Stromal cell of bone marrow (primary cell): ENCODE measurements around the gene CCNY.

Source experiments
- DNase-seq: peaks from one replicate; pipeline ENCODE4 v3.0.0-alpha.2; 2012; ENCODE audit warnings: low read depth

CCNY gene

DNA sequence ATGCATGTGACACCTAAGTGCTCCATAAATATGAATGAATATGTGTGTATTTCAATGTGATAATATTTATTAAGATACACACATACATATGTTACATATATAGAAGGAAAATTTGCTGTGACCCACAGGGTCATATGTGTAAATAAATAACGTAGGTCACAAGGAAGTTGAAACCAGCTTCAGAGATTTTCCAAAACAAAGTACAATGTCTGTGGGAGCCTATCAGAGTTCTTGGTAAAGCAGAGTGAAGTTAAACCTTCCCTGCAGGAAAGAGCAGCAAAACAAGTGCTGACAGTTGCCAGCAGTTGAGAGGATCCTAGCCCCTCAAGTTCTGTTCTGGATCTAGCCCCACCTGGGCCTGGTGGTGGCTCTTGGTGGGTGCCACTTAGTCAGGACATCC lies 91.2 kb downstream of the CCNY start:
- no peak for DNase-seq

- DNase-seq, result no peak
Observed at GRCh38 chr10:35428521-35428920, 92.2 kb downstream of the CCNY start.

DNA sequence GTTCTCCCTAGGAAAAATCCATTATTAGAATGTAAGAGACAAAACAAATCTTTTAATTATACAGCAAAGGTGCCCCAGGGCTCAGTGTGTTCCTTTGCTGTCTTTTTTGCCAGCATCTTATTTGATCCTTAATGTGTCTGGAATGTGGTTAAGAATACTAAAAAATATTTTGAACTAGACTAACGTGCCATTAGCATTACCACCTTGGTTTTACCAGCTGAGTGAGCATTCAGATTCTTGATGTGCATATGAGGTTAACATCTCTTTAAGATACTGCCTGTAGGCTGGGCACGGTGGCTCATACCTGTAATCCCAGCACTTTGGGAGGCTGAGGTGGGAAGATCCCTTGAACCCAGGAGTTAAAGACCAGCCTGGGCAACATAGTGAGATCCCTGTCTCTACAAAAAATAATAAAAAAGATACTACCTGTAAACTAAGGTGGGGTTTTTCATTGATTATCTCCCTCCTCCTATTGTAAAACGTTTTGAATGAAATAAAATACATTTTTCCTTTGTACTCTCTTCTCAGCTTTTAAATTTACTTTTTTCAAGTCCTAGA lies 96.6 kb downstream of the CCNY start:
- DNase-seq, result no peak

GRCh38 chr10:35433851-35434426 lies 97.6 kb downstream of the CCNY start:
- no peak for DNase-seq

DNA sequence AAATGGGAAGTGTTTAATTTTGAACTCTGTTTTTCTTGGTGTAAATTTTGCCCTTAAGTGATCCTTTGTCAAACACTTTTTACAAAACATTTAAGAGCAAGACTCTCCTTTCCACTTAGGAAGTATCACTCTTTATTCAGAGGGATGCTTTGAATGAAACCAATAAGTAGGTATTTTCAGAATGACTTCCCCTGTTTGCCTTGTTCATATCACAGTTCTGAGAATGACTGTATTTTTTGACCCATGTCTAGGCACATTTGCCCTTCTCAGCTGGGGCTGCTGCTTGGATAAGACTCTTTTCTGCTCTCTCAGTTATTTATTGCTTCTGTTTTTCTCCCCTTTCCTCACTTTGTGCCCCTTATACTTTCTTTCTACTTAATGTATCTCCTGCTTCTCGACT lies 98.2 kb downstream of the CCNY start:
- no peak for DNase-seq

DNA sequence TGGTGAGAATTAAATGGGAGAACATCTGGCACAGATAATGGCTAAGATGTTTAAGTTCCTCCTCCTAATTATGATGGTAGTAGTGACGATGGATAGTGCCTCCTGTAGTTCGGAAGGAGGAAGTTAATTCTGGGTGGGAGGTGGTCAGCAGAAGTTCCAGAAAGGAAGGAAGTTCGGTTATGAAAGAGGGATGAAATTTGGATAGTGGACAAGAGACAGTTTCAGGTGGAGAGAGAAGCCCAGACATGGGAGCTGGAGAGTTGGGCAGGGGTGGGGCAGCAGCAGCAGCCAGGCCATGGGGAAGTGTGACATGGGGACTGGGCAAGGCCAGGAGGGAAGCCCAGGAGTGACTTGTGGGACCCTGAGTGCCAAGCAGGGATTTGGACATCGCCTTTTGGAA lies 99.5 kb downstream of the CCNY start:
- no peak for DNase-seq

- no peak for DNase-seq
Observed at GRCh38 chr10:35437829-35438228, 101.5 kb downstream of the CCNY start.

DNA sequence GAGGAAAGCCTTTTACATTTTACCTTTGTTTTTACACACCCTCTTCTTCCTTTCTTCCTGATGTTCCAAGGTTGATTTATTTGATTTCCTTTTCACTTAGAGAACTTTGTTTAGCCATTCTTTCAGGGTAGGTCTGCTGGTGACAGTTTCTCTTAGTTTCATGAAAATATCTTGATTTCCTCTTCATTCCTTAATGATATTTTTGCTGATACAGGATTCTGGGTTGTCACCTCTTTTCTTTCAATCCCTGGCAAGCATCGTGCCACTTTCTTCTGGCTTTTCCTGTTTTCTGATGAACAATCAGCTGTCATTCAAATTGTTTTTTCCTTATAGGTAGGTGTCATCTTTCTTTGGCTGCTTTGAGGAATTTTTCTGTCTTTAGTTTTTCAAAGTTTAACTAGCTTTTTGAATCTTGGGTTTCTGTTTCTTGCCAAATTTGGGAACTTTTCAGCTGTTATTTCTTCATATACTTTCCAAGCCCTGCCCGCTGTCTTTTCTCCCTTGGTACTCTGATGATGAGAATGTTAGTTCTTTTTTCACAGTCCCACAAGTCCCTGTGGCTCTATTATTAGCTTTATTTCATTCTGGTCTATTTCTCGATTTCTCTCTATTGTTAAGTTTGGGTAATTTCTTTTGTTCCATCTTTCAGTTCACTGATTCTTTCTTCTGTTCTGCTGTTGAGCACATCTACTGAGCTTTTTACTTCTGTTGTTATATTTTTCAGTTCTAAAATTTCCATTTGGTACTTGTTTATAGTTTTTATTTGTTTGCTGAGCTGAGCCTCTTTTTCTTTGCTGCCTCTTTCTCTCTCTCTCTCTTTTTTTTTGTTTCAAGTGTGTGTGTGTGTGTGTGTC lies 102.6 kb downstream of the CCNY start:
- DNase-seq, result no peak

DNA sequence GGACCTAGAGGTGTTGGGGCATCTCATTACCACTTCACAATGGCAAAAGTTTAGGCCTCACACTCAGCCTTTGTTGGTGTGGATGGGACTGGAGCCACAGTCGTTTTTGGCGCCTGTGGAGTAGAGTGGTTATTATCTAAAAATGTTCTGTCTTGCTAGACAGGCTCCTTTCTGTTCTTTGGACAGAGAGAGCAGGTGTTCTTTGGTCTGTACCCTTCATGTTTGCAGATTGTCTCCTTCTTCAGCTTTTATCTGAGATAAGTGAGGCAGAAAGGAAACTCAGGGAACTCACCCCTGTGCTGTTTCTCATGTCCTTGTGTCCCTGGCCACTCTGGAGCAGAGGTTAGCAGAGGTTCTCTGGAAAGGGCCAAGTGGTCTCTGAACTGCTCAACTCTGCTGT lies 103.7 kb downstream of the CCNY start:
- no peak for DNase-seq

GRCh38 chr10:35442028-35442427 lies 105.7 kb downstream of the CCNY start:
- no peak for DNase-seq

- DNase-seq, result no peak
Observed at GRCh38 chr10:35442592-35442991, 106.3 kb downstream of the CCNY start.

DNA sequence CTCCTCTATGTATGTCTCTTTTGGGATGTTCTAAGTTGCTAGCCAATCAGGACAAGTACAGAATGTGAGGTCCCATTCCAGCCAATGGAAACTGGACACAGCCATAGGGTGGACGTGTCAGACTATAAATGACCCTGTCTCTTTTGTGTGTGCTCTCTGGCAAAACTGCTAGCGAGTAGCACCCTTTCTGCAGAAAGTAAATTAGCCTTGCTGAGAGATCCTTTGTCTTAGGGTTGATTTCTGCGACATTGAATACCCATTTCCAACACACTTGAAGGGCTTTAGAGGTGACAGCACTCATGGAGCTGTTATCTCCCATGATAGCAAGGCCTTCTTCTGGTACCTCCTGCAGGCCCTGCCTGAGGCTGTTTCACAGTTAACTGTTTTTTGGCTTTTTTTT lies 107.5 kb downstream of the CCNY start:
- no peak for DNase-seq

GRCh38 chr10:35445150-35445884 lies 109.0 kb downstream of the CCNY start:
- no peak for DNase-seq

DNA sequence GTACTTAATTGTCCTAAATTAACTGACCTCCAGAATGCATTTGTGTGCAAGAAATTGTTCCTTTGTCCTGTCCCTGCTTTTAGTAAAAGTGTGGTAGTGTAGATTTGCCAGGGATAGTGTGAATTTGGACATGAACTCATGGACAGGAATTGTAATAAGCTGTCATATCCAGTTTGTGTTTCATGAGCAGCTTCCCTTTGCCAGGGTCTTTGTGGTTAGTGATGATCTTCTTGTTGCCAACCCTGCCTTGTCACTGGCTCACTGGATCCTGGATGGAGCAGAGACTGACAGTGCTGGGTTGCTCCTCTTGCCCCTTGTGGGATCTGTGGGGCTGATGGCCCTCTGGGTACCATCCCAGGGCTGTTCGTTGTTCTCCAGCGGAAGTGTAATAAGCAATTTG lies 110.1 kb downstream of the CCNY start:
- DNase-seq, result no peak

DNA sequence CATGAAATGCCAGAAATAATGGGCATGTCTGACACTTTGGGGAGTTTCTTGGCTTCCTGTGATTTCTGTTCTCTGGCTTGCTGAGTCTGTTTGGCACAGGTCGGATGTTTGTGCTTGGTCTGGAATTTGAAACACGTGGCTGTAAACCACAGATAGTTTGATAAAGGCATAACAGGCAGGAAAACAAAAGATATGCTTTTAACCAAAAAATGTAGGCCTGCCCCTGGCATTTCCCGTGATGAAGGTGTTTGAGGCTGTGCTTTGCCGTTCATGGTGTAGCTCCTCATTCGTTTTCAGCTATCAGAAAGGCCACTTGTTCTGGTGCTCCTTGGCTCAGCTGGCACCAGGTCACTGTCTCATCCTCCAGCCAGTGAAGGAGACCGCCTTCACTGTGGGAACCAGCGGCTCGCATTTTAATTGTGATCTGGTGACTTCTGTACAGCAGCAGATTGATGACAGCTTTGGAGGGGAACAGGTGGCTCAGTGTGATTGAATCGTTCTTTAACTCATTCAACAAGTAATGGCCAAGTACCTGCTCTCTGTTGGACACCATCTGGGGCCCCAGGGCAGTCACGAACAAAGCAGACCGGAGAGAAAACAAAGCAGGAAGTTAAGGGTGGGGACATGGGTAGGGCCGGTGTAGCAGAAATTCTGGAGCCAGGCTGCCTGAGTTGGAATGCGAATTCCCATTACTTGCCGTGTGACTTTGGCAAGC lies 111.5 kb downstream of the CCNY start:
- no peak for DNase-seq

- no peak for DNase-seq
Observed at GRCh38 chr10:35448687-35449662, 112.7 kb downstream of the CCNY start.

DNA sequence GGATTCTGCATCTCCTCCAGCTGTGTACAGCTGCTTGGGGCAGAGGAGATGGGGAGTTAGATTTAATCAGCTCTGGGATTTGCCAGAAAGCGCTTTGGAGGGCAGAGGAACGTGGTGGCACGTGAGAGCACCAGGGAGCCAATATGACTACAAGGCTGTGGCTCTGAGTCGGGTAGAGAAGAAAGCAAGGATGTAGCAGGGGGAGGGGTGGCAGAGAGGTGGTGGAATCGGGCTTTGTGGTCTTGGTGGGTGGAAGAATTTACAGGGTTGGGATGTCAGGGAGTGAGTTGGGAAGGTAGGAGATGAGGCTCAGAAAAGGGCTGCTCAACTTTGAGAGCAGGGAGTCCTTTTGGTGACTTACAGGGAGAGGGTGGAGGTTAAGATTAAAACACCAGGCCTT lies 113.6 kb downstream of the CCNY start:
- DNase-seq, result no peak

GRCh38 chr10:35451151-35452016 lies 115.1 kb downstream of the CCNY start:
- no peak for DNase-seq

DNA sequence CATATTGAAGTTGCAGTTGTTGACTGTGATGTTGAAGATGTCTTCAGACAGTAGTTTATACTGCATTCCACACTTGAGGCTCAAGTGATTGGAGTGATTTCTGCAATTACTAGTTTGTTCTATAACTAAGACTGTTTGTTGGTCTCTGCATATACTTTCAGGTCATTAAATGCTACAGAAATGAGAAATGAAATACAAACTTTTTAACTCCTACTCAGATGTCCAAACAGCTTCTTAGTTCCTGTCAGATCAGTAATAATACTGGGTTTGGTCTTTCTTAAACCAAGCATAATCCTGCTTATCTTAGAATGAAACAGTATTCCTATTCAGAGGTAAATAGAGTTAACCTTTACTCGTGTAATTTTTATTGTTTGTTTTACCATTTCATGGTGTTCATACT lies 115.9 kb downstream of the CCNY start:
- no peak for DNase-seq

GRCh38 chr10:35452847-35453246 lies 116.5 kb downstream of the CCNY start:
- no peak for DNase-seq
